Loucy (cell line): ENCODE measurements around the gene LYZL4.

Source experiments
- H2AFZ ChIP-seq: fragments of 200-600 bp; sonication (generic); 2 replicates; pipeline ENCODE4 v1.6.0; 2016; ENCODE audit warnings: antibody characterized with exemption, mild to moderate bottlenecking, low read length, moderate library complexity
- H3F3A ChIP-seq: fragments of 200-600 bp; 2 replicates; pipeline ENCODE4 v1.6.0; 2016; ENCODE audit warnings: antibody characterized with exemption, low read depth, mild to moderate bottlenecking
- H3K27me3 ChIP-seq: fragments of 200-600 bp; sonication (generic); 2 replicates; pipeline ENCODE4 v1.6.1; 2014; ENCODE audit warnings: low read length, mild to moderate bottlenecking; ENCODE audit not compliant: insufficient read depth, poor library complexity, severe bottlenecking
- H3K36me3 ChIP-seq: fragments of 200-600 bp; sonication (generic); 2 replicates; pipeline ENCODE4 v1.6.1; 2016; ENCODE audit warnings: low read length; ENCODE audit not compliant: insufficient read depth
- H3K4me1 ChIP-seq: fragments of 200-600 bp; sonication (generic); 2 replicates; pipeline ENCODE4 v1.5.1; 2014; ENCODE audit warnings: low read length, mild to moderate bottlenecking; ENCODE audit not compliant: insufficient read depth, poor library complexity, severe bottlenecking
- H3K4me2 ChIP-seq: fragments of 200-600 bp; sonication (generic); 2 replicates; pipeline ENCODE4 v1.6.0; 2014; ENCODE audit warnings: antibody characterized with exemption, low read length, low read depth, mild to moderate bottlenecking; ENCODE audit not compliant: poor library complexity, severe bottlenecking
- H3K4me3 ChIP-seq: fragments of 200-600 bp; sonication (generic); 2 replicates; pipeline ENCODE4 v1.5.1; 2014; ENCODE audit warnings: low read length, mild to moderate bottlenecking, mixed read lengths; ENCODE audit not compliant: poor library complexity, severe bottlenecking
- H3K79me2 ChIP-seq: fragments of 200-600 bp; sonication (generic); 2 replicates; pipeline ENCODE4 v1.6.1; 2014; ENCODE audit warnings: low read length; ENCODE audit not compliant: insufficient read depth
- H3K9ac ChIP-seq: fragments of 200-600 bp; sonication (generic); 2 replicates; pipeline ENCODE4 v1.6.0; 2014; ENCODE audit warnings: mild to moderate bottlenecking, low read depth, low read length, moderate library complexity; ENCODE audit not compliant: poor library complexity, severe bottlenecking
- H3K9me2 ChIP-seq: fragments of 200-600 bp; sonication (generic); replicated peaks from 2 replicates; pipeline ENCODE4 v1.6.1; 2016; ENCODE audit warnings: low read depth, low read length, mixed read lengths
- H3K9me3 ChIP-seq: fragments of 200-600 bp; sonication (generic); 2 replicates; pipeline ENCODE4 v1.6.1; 2014; ENCODE audit warnings: mild to moderate bottlenecking, antibody characterized with exemption, low read length, low read depth; ENCODE audit not compliant: insufficient read depth
- H4K20me1 ChIP-seq: fragments of 200-600 bp; sonication (generic); 2 replicates; pipeline ENCODE4 v1.6.0; 2014; ENCODE audit warnings: antibody characterized with exemption, low read length, mild to moderate bottlenecking; ENCODE audit not compliant: insufficient read depth, poor library complexity, severe bottlenecking
- CTCF ChIP-seq: fragments of 200-600 bp; sonication (generic); conservative IDR thresholded peaks from 2 replicates; pipeline ENCODE4 v1.5.1; 2014; ENCODE audit warnings: mild to moderate bottlenecking, antibody characterized with exemption, low read length
- EZH2phosphoT487 ChIP-seq: fragments of 200-600 bp; IDR thresholded peaks from 2 replicates; pipeline ENCODE4 v1.6.1; 2018; ENCODE audit warnings: antibody characterized with exemption, mild to moderate bottlenecking, moderate library complexity, borderline replicate concordance

The LYZL4 gene

GRCh38 chr3:42440924-42441323 lies 30.5 kb upstream of the LYZL4 start:
- H2AFZ ChIP-seq, result no peak overlapping the region
- H4K20me1 ChIP-seq, result no peaks in the 10 kb centered on the region
- no peaks in the 10 kb centered on the region for H3F3A ChIP-seq
- H3K4me2 ChIP-seq, result no peak overlapping the region
- no peaks in the 10 kb centered on the region for H3K36me3 ChIP-seq
- H3K79me2 ChIP-seq, result no peaks in the 10 kb centered on the region
- no peaks in the 10 kb centered on the region for H3K4me1 ChIP-seq
- no peak overlapping the region for H3K9ac ChIP-seq
- H3K9me3 ChIP-seq, result no peaks in the 10 kb centered on the region
- TF ChIP-seq EZH2phosphoT487 (no peak), CTCF (no peak)
- H3K4me3 ChIP-seq, result no peak overlapping the region
- no peaks in the 10 kb centered on the region for H3K9me2 ChIP-seq
- no peaks in the 10 kb centered on the region for H3K27me3 ChIP-seq

- no peak overlapping the region for H2AFZ ChIP-seq
- TF ChIP-seq CTCF, result no peak
- TF ChIP-seq EZH2phosphoT487, result no peak
Observed at GRCh38 chr3:42439261-42440115, 29.1 kb upstream of the LYZL4 start.

GRCh38 chr3:42438758-42439157 lies 28.3 kb upstream of the LYZL4 start:
- H3F3A ChIP-seq, result no peaks in the 10 kb centered on the region
- H3K36me3 ChIP-seq, result no peaks in the 10 kb centered on the region
- H3K4me2 ChIP-seq, result no peak overlapping the region
- H3K79me2 ChIP-seq, result no peaks in the 10 kb centered on the region
- no peak overlapping the region for H3K4me3 ChIP-seq
- no peaks in the 10 kb centered on the region for H4K20me1 ChIP-seq
- H3K9me3 ChIP-seq, result no peaks in the 10 kb centered on the region
- H2AFZ ChIP-seq, result no peak overlapping the region
- no peaks in the 10 kb centered on the region for H3K9me2 ChIP-seq
- H3K9ac ChIP-seq, result no peak overlapping the region
- no peaks in the 10 kb centered on the region for H3K4me1 ChIP-seq
- no peaks in the 10 kb centered on the region for H3K27me3 ChIP-seq
- TF ChIP-seq EZH2phosphoT487 (no peak), CTCF (0 out of 2 replicates have a peak, but pooled peaks have one; percentile 11)

More at GRCh38 chr3:42439261-42440115, 29.1 kb upstream of the LYZL4 start:
- no peak overlapping the region for H3K4me3 ChIP-seq
- H3K79me2 ChIP-seq, result no peaks in the 10 kb centered on the region
- no peaks in the 10 kb centered on the region for H3K9me3 ChIP-seq
- no peak overlapping the region for H3K4me2 ChIP-seq
- H3K27me3 ChIP-seq, result no peaks in the 10 kb centered on the region
- H3K9ac ChIP-seq, result no peak overlapping the region
- no peaks in the 10 kb centered on the region for H3F3A ChIP-seq
- H3K36me3 ChIP-seq, result no peaks in the 10 kb centered on the region
- no peaks in the 10 kb centered on the region for H3K9me2 ChIP-seq
- no peaks in the 10 kb centered on the region for H3K4me1 ChIP-seq
- H4K20me1 ChIP-seq, result no peaks in the 10 kb centered on the region
